Right kidney (tissue), 1 donor: ENCODE data around the gene ASCL4.

ENCODE experiments used
- DNase-seq: peaks from one replicate; pipeline ENCODE4 v3.0.0-alpha.2; 2016

The ASCL4 gene

DNA sequence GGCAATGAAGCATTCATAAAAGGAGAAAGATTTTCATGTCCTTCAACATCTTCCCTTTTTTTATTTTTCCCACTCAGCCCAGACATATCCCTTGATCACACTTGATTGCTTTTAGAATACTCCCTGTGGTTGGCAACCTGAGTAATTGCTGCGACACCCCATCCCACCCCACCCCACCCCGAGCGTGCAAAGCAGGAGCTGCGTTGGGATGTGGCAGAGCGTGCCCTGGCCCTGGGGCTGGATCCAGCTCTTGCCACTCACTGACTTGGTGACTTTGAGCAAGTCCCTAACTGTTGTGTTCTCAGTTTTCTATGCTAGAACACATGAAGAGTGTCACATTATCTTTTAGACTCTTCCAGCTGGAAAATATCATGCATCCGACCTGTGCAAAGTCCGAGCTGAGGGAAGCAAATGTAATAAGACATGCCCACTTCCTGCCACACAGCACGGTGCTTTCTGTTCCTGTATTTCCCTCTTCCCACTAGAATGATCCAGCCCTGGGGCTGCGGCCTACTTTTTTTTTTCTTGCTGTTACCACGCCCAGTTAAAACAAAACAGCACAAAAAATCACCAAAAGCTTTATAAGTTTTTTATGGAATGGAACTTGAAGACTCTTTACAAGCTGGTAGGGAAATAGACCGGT, 4.0 kb downstream of the ASCL4 start:
- no peak for DNase-seq

DNA sequence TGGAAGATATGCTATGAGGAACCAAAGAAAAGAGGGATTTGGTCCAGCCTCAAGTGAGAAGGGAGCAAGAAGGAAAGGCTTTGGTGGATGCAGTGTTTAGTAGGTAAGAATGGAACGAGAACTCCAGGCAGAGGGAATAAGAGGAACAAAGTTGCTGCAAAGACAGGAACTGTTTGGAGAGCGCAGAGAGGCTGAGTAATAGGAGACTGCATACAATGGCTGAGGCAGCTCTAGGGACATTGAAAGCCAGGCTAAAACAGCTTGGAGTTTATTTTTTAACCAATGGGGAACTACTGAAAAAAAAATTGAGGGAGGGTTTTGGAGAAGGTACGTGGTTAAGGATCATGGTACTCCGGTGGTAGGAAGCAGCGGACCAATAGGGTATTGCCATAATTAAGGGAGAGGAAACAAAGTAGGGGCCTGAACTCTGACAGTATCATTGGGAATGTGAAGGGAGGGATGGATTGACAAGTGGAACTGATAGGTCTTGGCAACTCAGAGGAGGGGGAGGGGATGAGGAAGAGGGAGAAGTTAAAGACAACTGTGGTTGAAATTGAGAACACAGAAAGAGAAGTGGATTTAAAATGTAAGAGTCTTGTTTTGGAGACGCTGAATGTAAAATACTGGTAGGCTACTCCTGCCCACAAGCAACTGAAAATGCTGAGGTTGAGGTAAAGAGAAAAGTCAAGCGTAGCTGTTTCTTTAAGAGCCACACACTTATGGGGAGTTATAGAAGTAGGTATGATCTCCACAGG, 4.8 kb downstream of the ASCL4 start:
- no peak for DNase-seq

DNA sequence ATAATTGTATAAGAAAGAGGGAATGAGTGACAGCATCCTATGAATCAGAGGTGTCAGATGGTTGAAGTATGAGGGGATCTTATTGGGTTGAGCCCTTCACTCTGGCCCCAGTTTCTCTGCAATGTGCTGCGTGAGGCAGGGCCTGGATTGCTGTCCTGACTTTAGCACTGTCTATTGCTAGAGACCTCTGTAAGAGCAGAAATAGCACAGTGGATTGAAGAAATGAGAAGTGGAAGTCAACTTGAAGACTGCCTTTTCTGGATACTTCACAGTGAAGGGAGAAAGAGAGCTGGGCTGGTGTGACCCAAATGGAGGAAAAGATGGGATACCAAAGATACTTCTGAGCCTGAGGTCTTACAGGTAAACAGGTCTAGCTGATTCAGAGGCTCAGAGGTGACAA, 5.8 kb downstream of the ASCL4 start:
- DNase-seq: no peak

DNA sequence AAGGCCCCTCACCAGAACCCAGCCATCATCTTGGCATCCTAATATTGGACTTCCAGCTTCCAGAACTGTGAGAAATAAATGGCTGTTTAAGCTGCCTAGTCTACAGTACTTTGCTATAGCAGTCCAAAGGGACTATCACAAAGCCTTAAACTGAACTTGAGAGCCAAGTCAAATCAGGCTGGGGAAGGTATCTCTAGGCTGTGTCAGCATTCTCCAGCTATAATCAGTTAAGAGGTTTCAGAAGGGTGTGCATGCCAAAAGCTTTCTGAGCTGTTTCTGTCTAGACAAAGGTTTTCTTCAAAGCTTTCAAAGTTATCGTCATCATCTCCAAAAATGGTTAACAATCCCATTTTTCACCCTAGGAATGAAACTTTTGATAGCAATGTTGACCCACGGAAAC, 7.6 kb downstream of the ASCL4 start:
- no peak for DNase-seq

DNA sequence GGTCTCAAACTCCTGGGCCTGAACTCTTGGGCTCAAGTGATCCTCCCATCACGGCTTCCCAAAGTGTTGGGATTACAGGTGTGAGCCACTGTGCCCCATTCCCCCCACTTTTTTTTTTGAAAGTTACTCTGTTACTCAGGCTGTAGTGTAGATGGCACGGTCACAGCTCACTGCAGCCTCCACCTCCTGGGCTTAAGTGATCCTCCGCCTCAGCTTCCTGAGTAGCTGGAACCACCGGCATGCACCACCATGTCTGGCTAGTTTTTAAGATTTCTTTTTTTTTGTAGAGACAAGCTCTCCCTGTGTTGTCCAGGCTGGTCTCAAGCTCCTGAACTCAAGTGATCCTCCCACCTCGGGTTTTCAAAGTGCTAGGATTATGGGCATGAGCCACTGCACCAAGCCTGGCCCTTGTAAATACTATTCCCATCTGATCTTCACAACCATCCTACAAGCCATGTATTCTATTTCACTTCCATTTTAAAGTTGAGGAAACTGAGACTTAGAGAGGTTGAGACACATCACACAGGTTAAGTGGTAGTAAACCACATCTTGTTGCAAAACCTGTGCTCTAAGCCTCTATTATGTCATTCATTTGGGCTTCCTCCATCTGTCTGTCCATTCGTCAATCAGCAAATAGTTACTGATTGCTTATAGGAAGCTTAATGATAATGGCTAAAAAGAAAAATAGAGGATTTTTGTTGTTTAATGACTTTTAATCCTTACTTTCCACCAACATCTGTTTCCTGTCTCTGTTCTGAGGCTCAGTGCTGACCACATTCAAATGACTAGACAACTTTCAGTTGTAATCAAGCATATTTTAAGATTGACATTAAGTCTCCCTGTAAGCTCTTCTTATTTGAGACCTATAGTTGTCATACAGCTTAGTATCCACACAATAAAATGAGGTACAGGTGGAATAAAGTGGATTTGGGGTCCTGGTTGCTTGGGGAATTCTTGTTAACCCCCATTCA, 9.2 kb downstream of the ASCL4 start:
- no peak for DNase-seq

DNA sequence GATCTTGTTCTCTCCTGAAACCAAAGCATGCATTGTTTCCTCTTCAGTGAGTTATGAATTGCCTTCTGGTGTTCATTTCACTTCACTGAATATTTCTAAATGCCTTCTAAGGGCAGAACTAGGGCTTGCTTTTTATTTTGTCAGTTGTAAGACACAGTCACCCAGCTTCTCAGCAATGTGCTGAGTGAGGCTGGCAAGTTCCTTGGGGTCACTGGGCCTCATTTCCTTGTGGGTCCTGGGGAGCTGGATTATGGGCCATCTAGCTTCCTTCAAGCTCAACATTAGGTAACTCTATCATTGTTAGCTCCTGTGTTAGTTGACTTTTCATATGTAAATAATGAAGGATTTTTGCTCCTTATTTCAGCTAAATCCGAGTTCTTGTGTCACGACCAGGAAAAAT, 13.8 kb downstream of the ASCL4 start:
- DNase-seq: no peak

DNA sequence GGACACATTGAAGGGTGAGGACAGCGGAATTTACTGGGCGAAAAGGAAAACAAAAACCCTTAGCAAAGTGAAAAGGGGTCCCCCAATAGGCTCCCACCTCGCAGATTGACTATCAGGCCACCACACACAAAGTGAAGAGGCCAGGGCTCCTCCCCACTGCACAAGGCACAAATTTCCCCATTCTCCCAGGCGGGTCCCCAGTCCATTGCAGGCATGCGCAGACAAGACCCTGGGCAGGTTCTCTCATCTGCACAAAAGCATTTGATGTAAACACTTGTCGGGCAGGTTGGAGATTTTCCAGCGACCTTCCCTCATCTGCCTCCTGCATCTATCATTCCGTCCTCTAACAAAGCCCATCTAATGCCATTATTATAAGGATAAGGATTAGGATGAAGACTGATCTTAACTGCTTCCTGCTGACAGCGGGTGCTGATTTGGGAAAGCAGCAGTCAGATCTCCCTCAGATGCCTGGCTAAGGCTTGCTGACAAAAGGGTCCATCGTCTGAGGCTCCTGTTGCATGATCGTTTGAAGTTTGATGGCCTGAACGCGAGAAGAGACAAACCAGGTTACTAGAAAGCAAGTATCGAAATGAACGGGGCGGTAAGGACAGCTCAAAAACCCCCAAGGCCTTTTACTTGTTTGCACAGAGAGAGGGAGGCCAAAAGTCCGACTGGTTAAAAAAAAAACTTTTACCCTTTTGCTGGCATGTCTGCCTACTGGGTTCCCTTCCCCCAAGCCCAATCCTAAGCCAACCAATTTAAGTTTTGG, 14.4 kb downstream of the ASCL4 start:
- DNase-seq: no peak

DNA sequence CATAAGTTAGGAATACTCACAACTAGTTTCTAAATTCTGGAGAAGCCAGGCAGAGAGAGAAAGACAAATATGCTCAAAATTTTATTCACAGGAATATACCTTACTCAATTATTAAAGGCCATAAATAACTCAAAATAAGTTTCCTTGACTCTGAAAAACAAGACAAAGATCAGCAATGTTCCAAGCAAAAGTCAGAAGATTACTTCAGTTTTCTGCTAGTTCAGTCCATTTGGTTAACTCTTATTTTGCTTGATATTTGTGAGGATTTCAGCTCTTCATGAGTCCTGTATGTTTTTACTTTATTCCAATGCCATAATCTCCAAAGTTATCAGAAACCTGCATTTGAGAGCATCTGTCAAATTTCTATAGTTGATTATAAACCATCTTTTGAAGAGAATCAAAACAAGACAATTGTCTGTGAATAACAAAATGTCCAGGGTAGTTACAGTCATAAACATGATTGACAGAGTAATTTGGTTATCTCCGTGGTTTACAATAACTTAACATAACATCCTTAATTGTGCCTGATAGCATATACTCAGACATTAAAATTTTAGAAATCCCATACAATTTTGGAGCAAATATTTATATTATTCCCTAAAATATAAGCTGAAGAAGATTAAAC, 17.1 kb downstream of the ASCL4 start:
- no peak for DNase-seq

DNA sequence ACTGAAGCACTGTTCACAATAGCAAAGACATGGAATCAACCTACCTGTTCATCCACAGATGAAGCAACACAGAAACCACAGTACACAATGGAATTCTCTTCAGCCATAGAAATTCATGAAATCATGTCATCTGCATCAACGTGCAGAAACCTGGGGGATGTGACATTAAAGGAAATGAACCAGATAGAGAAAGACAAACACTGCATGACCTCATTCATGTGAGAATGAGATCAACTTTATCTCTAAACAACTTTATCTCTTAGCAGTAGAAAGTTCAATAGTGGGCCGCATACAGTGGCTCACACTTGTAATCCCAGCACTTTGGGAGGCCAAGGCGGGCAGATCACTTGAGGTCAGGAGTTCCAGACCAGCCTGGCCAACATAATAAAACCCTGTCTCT, 19.9 kb downstream of the ASCL4 start:
- DNase-seq: no peak

DNA sequence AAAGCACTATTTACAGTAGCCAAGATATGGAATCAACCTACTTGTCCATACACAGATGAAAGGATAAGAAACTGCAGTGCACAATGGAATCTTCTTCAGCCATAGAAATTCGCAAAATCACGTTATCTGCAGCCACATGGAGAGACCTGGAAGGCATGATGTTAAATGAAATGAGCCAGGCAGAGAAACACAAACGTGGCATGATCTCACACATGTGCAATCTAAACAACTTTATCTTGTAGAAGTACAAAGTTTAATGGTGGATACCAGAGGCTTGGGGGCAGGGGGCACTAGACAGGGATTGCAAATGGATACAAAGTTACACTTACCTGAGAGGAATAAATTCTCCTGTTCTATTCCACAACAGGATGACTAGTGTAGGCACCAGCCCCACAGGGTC, 24.1 kb downstream of the ASCL4 start:
- no peak for DNase-seq

DNA sequence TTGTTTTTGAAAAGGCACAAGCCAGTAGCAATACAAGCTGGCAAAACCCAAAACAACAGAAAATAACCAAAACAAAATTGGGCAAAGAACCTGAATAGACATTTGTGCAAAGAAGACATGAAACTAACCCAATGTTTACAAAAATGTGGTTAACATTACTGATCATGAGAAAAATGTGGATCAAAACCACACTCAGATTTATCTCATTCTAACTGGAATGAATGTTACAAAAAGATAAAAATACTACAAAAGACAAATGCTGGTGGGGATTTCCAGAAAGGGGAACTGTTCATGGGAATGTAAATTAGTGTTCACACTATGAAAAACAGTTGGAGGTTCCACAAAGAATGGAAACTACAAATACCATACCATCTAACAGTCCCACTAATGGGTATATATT, 26.6 kb downstream of the ASCL4 start:
- no peak for DNase-seq

DNA sequence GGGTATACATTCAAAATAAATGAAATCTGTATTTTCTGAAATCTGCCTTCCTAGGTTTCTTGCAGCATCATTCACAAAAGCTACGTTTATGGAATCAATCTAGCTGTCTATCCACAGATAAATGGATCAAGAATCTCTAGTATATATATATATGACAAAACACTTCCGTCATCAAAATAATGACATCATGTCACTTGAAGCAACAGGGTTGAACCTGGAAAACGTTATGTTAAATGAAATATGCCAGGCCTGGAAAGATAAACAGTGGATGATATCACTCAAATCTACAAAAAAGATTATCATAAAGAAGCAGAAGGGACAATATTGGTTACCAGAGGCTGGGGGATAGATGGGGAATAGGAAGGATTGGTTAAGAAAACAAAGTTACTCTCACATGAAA, 28.6 kb downstream of the ASCL4 start:
- no peak for DNase-seq

DNA sequence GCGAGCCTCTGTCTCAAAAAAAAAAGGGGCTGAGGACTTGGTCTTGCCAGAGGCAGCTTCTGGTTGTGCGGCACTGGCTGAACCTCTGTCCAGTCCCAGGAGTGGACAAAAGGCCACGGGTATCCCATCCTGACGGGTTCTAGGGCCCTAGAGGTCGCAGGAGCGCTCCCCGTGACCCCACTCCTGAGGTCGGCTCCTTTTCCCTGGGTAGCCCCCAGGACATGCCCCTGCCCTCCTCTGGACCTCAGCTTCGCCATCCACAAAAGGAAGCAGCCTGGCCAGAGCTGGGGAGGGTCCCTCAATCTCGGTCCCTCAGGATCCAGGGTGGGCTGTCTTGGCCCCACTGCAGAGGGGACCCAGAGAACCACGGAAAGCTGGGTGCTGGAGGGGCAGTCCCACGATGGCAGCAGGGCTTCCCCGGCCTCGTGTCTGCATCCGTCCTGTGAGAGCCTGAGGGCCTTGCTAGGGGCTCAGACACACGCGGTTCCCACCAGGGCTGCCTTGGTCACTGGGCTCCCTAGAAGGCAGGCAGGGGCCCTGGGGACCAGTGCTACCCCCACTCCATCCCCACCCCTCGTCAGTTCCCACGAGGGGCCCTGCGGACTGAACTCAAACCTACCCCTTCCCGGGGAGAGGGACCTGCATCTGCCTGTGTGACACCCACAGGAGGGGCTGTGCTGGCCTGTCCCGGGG, 31.1 kb downstream of the ASCL4 start:
- DNase-seq: no peak

DNA sequence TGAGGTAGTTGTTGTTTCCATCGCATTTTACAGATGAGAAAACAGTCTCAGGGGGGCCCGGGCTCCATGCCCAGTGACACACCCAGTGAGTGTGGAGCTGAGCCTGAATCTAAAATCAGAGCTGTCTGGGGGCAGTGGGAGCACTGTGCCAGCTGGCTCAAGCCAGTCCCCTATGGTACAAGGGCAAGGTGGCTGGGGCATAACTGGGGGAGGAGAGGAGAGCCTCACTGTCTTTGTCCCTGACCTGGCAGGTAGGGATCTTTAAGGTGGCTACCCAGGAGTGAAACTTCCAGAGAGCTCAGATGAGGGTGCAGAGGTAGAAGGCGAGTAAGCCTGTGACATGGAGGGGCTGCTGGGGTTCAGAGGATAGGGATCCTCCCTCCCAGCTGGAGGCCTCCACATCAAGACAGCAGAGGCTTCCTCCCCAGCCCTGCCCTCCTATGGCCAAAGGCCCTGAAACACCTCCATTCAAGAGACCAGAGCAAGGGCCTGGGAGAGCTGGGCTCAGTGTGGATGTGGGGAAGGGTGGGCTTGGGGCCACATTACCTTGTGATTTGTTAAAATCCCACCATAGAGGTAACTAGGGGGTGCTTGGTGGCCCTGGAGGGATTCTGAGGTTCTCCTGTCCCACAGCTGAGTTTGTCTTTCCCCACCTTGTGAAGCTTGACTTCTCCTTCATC, 33.1 kb downstream of the ASCL4 start:
- no peak for DNase-seq

DNA sequence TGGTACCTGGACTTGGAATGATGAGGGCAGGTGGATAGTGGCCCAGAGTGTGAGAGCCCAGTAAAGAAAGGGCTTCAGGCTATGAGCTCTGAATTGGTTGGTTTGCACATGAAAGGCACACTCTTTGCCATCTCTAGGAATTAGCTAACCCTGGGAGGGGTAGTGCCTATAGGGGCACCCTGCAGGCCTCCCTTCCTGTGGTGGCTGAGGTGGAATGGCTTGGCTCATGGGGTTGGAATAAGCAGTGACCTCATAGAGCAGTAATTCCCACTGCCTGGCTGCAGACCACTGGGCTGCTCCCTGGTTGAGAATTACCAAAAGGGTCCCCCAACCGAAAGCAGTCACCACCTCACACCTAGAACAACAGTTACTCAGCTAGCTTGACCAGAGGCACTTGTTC, 42.7 kb downstream of the ASCL4 start:
- DNase-seq: no peak

DNA sequence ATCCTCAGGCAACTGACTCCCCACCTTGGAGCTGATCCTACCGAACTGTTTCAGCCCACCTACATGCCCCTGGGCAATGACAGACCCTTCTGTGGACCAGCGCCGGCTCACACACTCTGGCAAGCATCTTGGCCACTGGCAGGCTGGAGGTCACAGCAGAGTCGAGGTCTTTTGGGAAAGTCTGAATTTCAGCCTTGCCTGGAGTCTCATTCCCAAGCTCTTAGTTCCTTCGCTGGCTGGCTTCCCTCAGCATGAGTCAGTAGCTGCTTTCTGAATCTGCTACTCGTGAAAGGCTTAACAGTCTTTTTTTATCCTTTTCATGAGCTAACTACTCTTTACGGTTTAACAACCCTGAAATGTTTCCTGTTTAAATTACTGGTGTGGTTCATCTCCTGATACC, 44.5 kb downstream of the ASCL4 start:
- no peak for DNase-seq

DNA sequence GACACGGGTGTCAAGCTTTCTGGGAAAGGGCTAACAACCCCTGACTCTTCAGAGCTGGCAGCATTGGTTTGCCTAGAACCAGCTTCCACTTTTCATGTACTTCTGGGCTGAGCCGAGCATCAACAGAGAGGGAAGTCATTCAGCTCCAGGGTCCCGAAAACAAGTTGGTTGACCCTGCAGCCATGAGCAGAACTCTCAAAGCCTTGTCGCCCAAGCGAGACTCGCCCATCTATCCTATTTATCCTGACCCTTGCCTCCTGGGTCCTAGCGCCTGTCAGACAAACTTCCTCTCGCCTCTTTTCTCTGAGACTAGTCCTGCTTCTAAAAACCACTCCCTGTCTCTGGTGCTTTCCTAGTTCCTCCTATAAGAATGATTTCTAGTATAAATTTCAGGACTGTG, 47.9 kb downstream of the ASCL4 start:
- no peak for DNase-seq
